Jurkat, Clone E6-1 (cell line): ENCODE results near the gene DNAJA3. TPM values are rescaled to one million over a fixed set of nuclear protein-coding genes. Genes with fewer than 3 reads are reported as not detected.

Source experiments
- DNase-seq: peaks from one replicate; pipeline ENCODE4 v3.0.0-alpha.2; 2011; ENCODE audit warnings: low read depth, low spot score
- H3K4me3 ChIP-seq: 2 replicates; pipeline ENCODE4 v1.5.1; 2011; ENCODE audit warnings: mild to moderate bottlenecking, low read length, control low read depth, moderate library complexity
- polyA plus RNA-seq: library from polyadenylated mRNA; unstranded; fragments of >200 nt; gene quantifications from one replicate; pipeline ENCODE4 v1.2.1, GENCODE V29; 2012; ENCODE audit warnings: missing spikeins; ENCODE audit not compliant: insufficient read length, insufficient read depth

DNAJA3 gene
- 72.5 TPM for polyA plus RNA-seq

GRCh38 chr16:4425378-4426020 lies at the start of gene DNAJA3:
TSS of gene DNAJA3 (plus strand) at chr16:4425868. CDS start at chr16:4425882, 14 bp downstream.
- H3K4me3 ChIP-seq = peak within 1 kb of the TSS; percentile 85
- peak; percentile 96 for DNase-seq

GRCh38 chr16:4376126-4376892 lies 49.4 kb upstream of the DNAJA3 start:
- H3K4me3 ChIP-seq = no peak overlapping the region
- DNase-seq = no peak

- no peak overlapping the region for H3K4me3 ChIP-seq
Observed at GRCh38 chr16:4376893-4377572, 48.6 kb upstream of the DNAJA3 start.

GRCh38 chr16:4377573-4378154 lies 48.0 kb upstream of the DNAJA3 start:
- DNase-seq = no peak
- H3K4me3 ChIP-seq = no peak overlapping the region

More at GRCh38 chr16:4376893-4377572, 48.6 kb upstream of the DNAJA3 start:
- no peak for DNase-seq

- DNase-seq = no peak
- no peak overlapping the region for H3K4me3 ChIP-seq
Observed at GRCh38 chr16:4378161-4378666, 47.5 kb upstream of the DNAJA3 start.

- no peak overlapping the region for H3K4me3 ChIP-seq
- no peak for DNase-seq
Observed at GRCh38 chr16:4378999-4379690, 46.5 kb upstream of the DNAJA3 start.

- no peak overlapping the region for H3K4me3 ChIP-seq
- DNase-seq = no peak
Observed at GRCh38 chr16:4380119-4381063, 45.3 kb upstream of the DNAJA3 start.

GRCh38 chr16:4381072-4381934 lies 44.4 kb upstream of the DNAJA3 start:
- H3K4me3 ChIP-seq = no peak overlapping the region
- no peak for DNase-seq

- H3K4me3 ChIP-seq = no peak overlapping the region
- DNase-seq = no peak
Observed at GRCh38 chr16:4381935-4382794, 43.5 kb upstream of the DNAJA3 start.

- no peak for DNase-seq
Observed at GRCh38 chr16:4382795-4383357, 42.8 kb upstream of the DNAJA3 start.

GRCh38 chr16:4383591-4384444 lies 41.9 kb upstream of the DNAJA3 start:
- no peak for DNase-seq
- no peak overlapping the region for H3K4me3 ChIP-seq

More at GRCh38 chr16:4382795-4383357, 42.8 kb upstream of the DNAJA3 start:
- H3K4me3 ChIP-seq = no peak overlapping the region

GRCh38 chr16:4384509-4384942 lies 41.1 kb upstream of the DNAJA3 start:
- DNase-seq = no peak
- no peak overlapping the region for H3K4me3 ChIP-seq

- no peak overlapping the region for H3K4me3 ChIP-seq
Observed at GRCh38 chr16:4385066-4385788, 40.4 kb upstream of the DNAJA3 start.

GRCh38 chr16:4385789-4386450 lies 39.7 kb upstream of the DNAJA3 start:
- H3K4me3 ChIP-seq = no peak overlapping the region
- no peak for DNase-seq

More at GRCh38 chr16:4385066-4385788, 40.4 kb upstream of the DNAJA3 start:
- DNase-seq = no peak
